ENCODE data around the gene KRT31.
"Not testable (repeated sequence)": the region's sequence is repeated elsewhere in the genome, so short reads cannot be mapped to it uniquely, and the experiment has no call there.

The KRT31 gene

GRCh38 chr17:41396996-41397660 is at the start of gene KRT31:
KRT31 (minus strand) TSS chr17:41397608; CDS start chr17:41397539, 69 bp downstream.
- DNase-seq, result peak; percentile 17 to 38

GRCh38 chr17:41446806-41447205 is 49.4 kb upstream of the KRT31 start:
- peak in 1 of 2 donors; percentile 9 for DNase-seq

GRCh38 chr17:41444640-41445039 is 47.2 kb upstream of the KRT31 start:
- no peak for DNase-seq

- no peak for DNase-seq
These were observed 46.8 kb upstream of the KRT31 start for GRCh38 chr17:41444186-41444585.

- DNase-seq, result no peak
These were observed 45.3 kb upstream of the KRT31 start for GRCh38 chr17:41442739-41443138.

- no peak for DNase-seq
These were observed 43.2 kb upstream of the KRT31 start, which contains the start of gene KRT38 for GRCh38 chr17:41440531-41441033. KRT38 (minus strand) TSS chr17:41440983; CDS start chr17:41440921, 62 bp downstream.

GRCh38 chr17:41439375-41439774 is 42.0 kb upstream of the KRT31 start:
- DNase-seq, result no peak

GRCh38 chr17:41437769-41438168 is 40.4 kb upstream of the KRT31 start:
- DNase-seq, result no peak

GRCh38 chr17:41437254-41437653 is 39.8 kb upstream of the KRT31 start:
- no peak for DNase-seq

- DNase-seq, result no peak
These were observed 37.0 kb upstream of the KRT31 start for GRCh38 chr17:41434415-41434814.

- no peak for DNase-seq
These were observed 36.6 kb upstream of the KRT31 start for GRCh38 chr17:41434005-41434404.

GRCh38 chr17:41433586-41433985 is 36.2 kb upstream of the KRT31 start:
- peak in 1 of 2 donors; percentile 7 for DNase-seq

GRCh38 chr17:41430376-41430775 is 33.0 kb upstream of the KRT31 start:
- DNase-seq, result not testable (repeated sequence)

- no peak for DNase-seq
These were observed 32.3 kb upstream of the KRT31 start for GRCh38 chr17:41429667-41430066.

- no peak for DNase-seq
These were observed 31.3 kb upstream of the KRT31 start for GRCh38 chr17:41428591-41429291.

- no peak for DNase-seq
These were observed 26.8 kb upstream of the KRT31 start, which contains the start of gene KRT37 for GRCh38 chr17:41424111-41424635. KRT37 (minus strand) TSS chr17:41424585; CDS start chr17:41424523, 62 bp downstream.

- DNase-seq, result not testable (repeated sequence)
These were observed 25.2 kb upstream of the KRT31 start for GRCh38 chr17:41422586-41422985.

- DNase-seq, result no peak
These were observed 24.2 kb upstream of the KRT31 start for GRCh38 chr17:41421617-41422016.

- DNase-seq, result no peak
These were observed 23.7 kb upstream of the KRT31 start for GRCh38 chr17:41421116-41421515.

GRCh38 chr17:41420134-41420533 is 22.7 kb upstream of the KRT31 start:
- DNase-seq, result no peak

- no peak for DNase-seq
These were observed 22.3 kb upstream of the KRT31 start for GRCh38 chr17:41419716-41420115.

GRCh38 chr17:41418116-41418860 is 20.9 kb upstream of the KRT31 start:
- DNase-seq, result no peak

GRCh38 chr17:41417576-41418015 is 20.2 kb upstream of the KRT31 start:
- DNase-seq, result no peak
